ENCODE results near the gene CDH6. TPM values are rescaled to one million over a fixed set of nuclear protein-coding genes. Genes with fewer than 3 reads are reported as not detected.
A peak's percentile ranks its signal among the peaks of the same experiment; 100 is the strongest.

CDH6 gene
- total and polyA plus RNA-seq, 2 experiments from 2014 or later, result 0.77 TPM; not detected in 1

DNA sequence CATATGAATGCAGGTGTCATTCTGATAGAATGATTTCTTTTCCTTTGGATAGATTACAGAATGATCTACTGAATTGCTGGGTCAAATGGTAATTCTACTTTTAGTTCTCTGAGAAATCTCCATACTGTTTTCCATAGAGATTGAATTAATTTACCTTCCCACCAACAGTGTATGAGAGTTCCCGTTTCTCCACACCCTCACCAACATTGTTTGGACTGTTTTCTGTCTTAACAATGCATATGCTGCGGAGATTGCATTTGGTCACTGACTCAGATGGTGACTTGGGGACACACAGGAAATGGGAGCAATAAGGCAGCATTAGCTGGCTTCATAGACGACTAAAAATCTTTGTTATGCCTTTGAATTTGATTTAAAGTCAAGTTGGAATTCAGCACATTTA lies 95.9 kb downstream of the CDH6 start:
- no peaks in the 10 kb centered on the region for H3K4me1 ChIP-seq (ENCODE audit: low read depth)
- no peaks in the 10 kb centered on the region for H3K27me3 ChIP-seq
- H3K27ac ChIP-seq, result no peak overlapping the region
- no peak for DNase-seq (ENCODE audit: low read depth in 1 of 2, low spot score in 1 of 2)
- no peak for TF ChIP-seq CTCF (IDR thresholded peaks at IDR 0.05; ENCODE audit: low read depth, low read length)
- no peak overlapping the region for H3K4me3 ChIP-seq
- H3K9me3 ChIP-seq (ENCODE audit: low read depth), result no peaks in the 10 kb centered on the region
- H3K36me3 ChIP-seq, result no peaks in the 10 kb centered on the region

GRCh38 chr5:31291323-31291854 lies 97.9 kb downstream of the CDH6 start:
- Histone ChIP-seq H3K4me3 (no peak overlapping the region), H3K27me3 (no peaks in the 10 kb centered on the region), H3K36me3 (no peaks in the 10 kb centered on the region), H3K27ac (no peak overlapping the region), H3K4me1 (ENCODE audit: low read depth) (no peaks in the 10 kb centered on the region), H3K9me3 (ENCODE audit: low read depth) (no peaks in the 10 kb centered on the region)
- peak in 1 of 2 donors; percentile 50 for DNase-seq (ENCODE audit: low read depth in 1 of 2, low spot score in 1 of 2)
- peak; percentile 43 for TF ChIP-seq CTCF (IDR thresholded peaks at IDR 0.05; ENCODE audit: low read depth, low read length)

DNA sequence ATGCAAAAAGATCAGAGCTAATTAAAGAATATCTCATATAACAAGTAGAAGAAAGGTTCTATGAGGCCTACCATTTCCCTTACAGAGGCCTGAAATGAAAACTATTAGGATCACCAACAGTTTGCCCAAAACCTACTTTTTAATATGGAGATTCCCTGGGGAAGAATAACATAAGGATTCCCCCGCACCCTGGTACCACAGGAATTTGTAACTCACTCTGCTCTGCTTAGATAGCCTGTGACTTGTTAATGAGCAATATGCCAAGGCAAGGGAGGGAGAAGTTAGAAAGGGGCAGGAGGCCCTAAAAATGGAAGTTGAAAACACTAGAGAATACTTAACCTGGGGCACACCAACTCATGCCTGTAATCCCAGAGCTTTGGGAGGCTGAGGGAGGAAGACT lies 107.0 kb downstream of the CDH6 start:
- no peaks in the 10 kb centered on the region for H3K4me1 ChIP-seq (ENCODE audit: low read depth)
- no peaks in the 10 kb centered on the region for H3K36me3 ChIP-seq
- H3K9me3 ChIP-seq (ENCODE audit: low read depth), result no peaks in the 10 kb centered on the region
- H3K27ac ChIP-seq, result no peak overlapping the region
- TF ChIP-seq CTCF (IDR thresholded peaks at IDR 0.05; ENCODE audit: low read depth, low read length), result no peak
- DNase-seq (ENCODE audit: low read depth in 1 of 2, low spot score in 1 of 2), result no peak
- no peak overlapping the region for H3K4me3 ChIP-seq
- H3K27me3 ChIP-seq, result no peaks in the 10 kb centered on the region

DNA sequence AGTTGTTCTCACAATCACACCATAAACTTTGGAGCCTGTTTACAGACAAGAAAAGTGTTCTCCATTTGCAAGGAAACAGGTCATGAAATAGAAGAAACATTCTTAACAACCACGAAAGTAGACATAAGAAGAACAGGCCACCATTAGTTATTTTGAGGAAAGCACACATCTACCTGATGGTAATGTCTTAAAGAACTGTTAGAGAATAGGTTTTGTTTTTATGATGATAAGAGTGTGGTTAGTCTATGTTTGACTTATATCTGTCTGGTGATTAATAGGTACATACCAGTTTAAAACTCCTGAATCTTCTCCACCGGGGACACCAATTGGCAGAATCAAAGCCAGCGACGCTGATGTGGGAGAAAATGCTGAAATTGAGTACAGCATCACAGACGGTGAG lies 108.3 kb downstream of the CDH6 start:
- Histone ChIP-seq H3K9me3 (ENCODE audit: low read depth) (no peaks in the 10 kb centered on the region), H3K27ac (no peak overlapping the region), H3K36me3 (no peaks in the 10 kb centered on the region), H3K4me1 (ENCODE audit: low read depth) (no peaks in the 10 kb centered on the region), H3K4me3 (no peak overlapping the region), H3K27me3 (no peaks in the 10 kb centered on the region)
- DNase-seq (ENCODE audit: low read depth in 1 of 2, low spot score in 1 of 2), result no peak
- TF ChIP-seq CTCF (IDR thresholded peaks at IDR 0.05; ENCODE audit: low read depth, low read length), result no peak

DNA sequence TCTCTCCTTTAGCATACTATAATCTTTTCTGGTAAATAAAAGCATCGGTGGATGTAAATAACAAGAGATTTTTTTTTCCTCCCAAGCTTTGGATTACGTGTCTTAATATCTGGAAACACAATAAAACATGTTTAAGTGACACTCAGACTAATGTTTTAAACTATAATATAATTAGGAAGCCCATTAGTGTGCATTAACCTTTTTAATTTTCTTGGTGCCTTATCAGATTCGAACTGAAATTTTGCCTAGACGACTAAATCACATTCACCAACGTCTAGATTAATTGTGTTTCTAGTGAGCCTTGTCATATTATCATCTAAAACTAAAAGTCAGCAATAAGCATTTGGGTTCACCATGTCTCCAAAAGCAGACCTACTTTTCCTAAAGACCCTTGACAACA lies 110.2 kb downstream of the CDH6 start:
- H3K4me1 ChIP-seq (ENCODE audit: low read depth), result no peaks in the 10 kb centered on the region
- no peaks in the 10 kb centered on the region for H3K36me3 ChIP-seq
- no peak for DNase-seq (ENCODE audit: low read depth in 1 of 2, low spot score in 1 of 2)
- no peaks in the 10 kb centered on the region for H3K9me3 ChIP-seq (ENCODE audit: low read depth)
- TF ChIP-seq CTCF (IDR thresholded peaks at IDR 0.05; ENCODE audit: low read depth, low read length), result no peak
- H3K27me3 ChIP-seq, result no peaks in the 10 kb centered on the region
- no peak overlapping the region for H3K4me3 ChIP-seq
- no peak overlapping the region for H3K27ac ChIP-seq

GRCh38 chr5:31317665-31318064 lies 124.2 kb downstream of the CDH6 start:
- DNase-seq (ENCODE audit: low read depth in 1 of 2, low spot score in 1 of 2), result no peak
- Histone ChIP-seq H3K9me3 (ENCODE audit: low read depth) (no peaks in the 10 kb centered on the region), H3K4me3 (no peak overlapping the region)

More at GRCh38 chr5:31317665-31318064, 124.2 kb downstream of the CDH6 start:
- Histone ChIP-seq H3K27me3 (no peaks in the 10 kb centered on the region), H3K36me3 (no peaks in the 10 kb centered on the region), H3K4me1 (ENCODE audit: low read depth) (no peaks in the 10 kb centered on the region), H3K27ac (no peak overlapping the region)
- TF ChIP-seq CTCF (IDR thresholded peaks at IDR 0.05; ENCODE audit: low read depth, low read length), result no peak
